Activated T-cell treated with anti-CD3 and anti-CD28 coated beads for 48 hours (primary cell): ENCODE data around the gene ELN.
"Not testable (repeated sequence)": the region's sequence is repeated elsewhere in the genome, so short reads cannot be mapped to it uniquely, and the experiment has no call there.

Experiments used
- DNase-seq: peaks from one replicate; pipeline ENCODE4 v3.0.0-alpha.2; 2020; ENCODE audit warnings: low read depth

The ELN gene

DNA sequence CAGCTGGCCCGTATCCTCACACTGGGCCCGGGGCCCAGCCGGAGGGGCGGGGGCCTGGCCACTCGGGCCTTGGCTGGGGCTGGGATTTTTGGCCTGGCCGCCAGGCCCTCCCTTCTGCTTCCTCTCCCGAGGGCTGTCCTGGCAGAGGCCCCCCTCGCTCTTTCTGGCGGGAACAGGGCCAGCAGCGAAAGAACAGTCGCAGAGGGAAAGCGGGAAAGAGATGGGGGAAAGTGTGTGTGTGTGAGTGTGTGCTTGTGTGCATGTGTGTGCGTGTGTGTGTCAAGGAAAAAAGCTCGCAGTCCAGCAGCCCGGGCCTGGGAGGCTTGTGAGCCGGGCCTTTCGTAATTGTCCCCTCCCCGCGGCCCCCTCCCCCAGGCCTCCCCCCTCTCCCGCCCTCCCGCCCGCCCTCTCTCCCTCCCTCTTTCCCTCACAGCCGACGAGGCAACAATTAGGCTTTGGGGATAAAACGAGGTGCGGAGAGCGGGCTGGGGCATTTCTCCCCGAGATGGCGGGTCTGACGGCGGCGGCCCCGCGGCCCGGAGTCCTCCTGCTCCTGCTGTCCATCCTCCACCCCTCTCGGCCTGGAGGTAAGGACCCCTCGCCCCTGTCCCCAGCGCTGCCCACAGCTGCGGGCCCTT, at the start of gene ELN:
Gene ELN, plus strand, starts transcription at position 491 of the 638 bp plus-strand sequence. Its CDS starts 15 bp downstream, at position 506.
- no peak for DNase-seq

DNA sequence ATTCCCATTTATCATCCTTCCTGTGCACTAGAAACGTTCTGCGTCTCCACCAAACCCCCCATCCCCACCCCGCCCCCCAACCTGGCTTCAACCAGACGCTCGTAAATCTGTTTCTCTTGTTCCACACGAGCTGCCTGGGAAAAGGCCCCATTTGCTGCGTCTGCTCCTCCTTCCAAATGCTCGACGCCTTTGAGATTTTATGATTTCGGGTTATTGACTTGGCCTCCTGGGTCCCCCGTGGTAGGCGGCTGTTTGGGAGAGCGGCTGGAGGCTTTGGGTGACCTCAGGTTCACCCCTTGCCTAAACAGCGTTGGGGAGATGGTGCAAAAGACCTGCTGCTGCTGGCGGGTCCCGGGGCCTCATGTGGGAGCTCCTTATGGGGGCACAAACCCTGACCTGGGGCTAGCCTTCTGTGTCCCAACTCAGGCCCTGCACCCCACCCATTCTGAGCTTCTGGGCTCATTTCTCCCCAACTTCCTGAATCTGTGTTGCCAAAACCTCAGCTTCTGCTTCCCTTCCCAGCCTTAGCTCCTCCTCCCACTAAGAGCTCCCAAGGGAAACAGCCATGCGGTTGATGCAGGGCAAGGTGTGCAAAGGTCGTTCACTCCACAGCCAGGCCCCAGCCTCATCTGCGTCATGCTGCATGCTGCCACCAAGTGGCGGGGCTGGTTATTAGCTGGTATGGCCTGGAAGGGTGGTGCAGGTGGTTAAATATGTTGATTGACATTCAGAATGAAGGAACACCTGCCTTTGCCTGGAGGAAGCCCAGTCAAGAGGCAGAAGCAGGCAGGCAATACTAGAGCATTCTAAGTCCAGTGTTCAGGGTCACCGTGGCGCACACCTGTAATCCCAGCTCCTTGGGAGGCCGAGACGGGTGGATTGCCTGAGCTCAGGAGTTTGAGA, 49.1 kb upstream of the ELN start:
- DNase-seq = peak; percentile 26

DNA sequence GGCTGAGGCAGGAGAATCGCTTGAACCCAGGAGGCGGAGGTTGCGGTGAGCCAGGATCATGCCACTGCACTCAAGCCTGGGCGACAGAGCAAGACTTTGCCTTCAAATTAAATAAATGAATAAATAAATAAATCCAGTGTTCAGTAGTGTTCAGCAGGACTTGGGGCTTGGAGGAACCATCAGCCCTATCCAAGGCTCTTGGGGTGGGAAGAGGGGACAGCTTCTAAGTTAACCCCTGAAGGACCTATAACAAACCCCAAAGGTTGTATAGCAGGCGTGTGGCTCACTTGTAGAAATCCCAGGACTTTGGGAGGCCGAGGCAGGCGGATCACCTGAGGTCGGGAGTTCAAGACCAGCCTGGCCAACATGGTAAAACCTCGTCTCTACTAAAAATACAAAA, 48.3 kb upstream of the ELN start:
- not testable (repeated sequence) for DNase-seq

DNA sequence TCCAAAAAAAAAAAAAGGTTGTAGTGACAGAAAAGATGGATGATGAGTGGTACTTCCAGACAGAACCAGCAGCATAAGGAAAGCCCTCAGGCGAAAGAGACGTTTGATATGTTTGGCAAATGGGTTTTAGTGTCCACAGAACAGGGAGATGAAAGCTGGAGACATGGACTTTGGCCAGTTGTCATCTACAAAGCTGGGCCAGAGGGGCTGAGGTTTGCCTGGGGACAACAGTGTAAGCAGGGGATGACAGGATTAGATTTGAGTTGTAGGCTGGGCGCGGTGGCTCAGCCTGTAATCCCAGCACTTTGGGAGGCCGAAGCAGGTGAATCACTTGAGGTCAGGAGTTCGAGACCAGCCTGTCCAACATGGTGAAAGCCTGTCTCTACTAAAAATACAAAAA, 47.8 kb upstream of the ELN start:
- no peak for DNase-seq

DNA sequence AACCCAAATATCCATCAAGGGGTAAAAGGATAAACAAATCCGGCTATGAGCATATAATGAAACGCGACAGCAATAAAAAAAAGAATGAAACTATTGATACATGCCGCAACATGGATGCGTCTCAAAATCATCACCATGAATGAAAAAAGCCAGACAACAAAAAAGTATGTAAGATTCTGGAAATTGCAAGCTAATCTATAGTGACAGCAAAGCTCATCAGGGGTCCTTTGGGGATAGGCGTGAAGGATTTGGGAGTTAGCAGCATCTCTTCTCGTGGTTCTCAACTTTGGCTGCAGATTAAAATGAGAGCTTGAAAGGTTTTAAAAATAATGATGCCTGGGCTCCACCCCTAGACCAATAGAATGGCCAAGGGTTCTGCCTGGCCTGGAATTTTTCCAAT, 46.0 kb upstream of the ELN start:
- no peak for DNase-seq

DNA sequence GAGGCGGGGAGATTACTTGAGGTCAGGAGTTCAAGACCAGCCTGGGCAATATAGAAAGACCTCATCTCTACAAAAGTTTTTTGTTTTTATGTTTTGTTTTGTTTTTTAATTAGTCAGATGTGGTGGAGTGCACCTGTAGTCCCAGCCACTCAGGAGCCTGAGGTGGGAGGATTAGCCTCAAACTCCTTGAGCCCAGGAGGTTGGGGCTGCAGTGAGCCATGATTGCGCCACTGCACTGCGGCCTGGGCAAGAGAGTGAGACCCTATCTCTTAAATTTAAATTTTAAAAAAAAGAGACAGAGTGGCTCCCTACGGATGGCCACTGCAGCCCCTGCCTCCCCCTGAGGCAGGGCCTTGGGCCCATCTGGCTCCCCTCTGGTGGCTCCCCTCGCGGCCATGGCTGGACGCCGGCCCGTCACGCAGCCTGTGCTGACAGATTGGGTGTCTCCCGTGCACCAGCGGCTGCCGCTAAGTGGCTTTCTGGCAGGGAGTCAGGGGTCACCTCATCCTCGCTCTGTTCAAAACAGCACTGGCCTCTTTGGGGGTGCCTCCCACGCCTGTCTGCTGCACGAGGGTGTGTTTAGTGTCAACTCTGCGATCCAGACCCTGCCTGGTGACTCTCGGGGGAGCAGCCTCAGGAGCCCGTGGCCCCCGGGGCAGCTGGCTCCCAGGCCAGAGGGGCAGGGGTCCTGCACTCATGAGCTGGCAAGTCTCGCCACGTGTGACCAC, 44.4 kb upstream of the ELN start:
- DNase-seq = no peak

DNA sequence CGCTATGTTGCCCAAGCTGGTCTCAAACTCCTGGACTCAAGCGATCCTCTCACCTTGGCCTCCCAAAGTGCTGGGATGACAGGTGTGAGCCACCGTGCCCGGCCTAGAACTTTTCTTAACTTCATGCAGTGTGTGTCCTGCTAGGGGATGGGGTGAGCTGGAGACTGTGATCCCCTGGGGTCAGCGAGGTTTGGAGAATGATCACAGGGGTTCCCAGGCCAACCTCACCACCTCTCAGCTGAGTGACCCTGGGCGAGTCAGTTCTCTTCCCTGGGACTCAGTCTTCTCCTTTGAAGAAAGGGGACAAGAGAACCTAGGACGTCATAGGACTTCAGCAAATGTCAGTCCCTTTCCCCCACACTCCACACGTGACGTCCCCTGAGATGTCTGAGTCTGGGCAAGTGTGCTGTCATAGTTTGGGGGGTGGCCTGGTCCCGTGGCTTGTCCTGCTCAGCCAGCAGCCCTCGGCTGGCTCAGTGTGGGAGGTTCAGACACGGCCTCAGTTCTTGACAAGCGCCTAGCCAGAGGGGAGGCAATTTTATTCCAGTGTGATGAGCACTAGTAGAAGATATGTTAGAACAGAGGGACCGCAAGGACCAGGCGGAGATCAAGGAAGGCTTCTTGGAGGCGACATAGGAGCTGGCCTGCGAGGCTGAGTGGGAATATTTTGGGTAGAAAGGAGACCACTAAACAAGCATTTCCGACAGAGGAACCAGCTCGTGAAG, 43.3 kb upstream of the ELN start:
- DNase-seq = no peak

DNA sequence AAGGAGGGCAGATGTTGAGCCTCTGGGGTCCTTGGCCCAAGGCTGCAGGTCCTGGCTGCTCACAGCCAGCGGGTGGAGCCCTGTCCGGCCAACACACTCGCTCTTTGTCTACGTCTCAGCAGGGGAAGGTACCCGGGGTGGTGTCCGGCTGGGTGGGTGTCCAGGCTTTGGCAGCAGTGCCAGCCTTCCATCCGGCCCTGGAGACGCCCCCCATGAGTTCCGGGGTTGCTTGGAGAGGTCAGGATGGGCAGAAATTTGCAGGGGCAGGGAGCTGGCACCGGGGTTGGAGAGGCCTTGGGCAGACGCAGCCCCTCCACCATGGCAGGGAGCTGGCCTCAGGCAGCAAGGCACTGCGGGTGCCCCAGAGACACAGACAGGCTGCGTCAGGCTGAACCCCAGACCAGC, 42.2 kb upstream of the ELN start:
- DNase-seq = no peak

DNA sequence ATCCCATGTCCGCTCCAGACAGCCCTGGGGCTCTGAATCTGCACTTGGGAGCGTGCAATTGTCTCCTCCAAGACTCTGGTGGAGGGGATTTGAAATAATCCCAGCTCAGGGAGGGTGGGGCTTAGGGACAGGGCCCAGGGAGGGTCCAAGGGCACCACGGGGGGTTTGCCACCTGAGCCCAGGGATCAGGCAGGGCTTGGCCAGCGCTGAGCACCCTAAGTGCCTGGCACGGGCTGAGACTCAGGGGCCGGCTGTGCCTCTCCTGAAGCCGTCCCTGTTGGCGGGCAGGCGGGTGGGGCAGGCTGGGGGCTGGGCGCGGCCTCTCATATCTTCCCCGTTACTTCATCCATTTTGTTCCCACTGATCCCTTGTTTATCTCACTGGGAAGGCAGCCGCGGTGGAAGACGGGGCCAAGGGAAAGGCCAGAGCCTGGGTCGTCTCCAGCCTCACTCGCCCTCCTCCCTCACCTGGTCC, 41.8 kb upstream of the ELN start:
- DNase-seq = no peak

DNA sequence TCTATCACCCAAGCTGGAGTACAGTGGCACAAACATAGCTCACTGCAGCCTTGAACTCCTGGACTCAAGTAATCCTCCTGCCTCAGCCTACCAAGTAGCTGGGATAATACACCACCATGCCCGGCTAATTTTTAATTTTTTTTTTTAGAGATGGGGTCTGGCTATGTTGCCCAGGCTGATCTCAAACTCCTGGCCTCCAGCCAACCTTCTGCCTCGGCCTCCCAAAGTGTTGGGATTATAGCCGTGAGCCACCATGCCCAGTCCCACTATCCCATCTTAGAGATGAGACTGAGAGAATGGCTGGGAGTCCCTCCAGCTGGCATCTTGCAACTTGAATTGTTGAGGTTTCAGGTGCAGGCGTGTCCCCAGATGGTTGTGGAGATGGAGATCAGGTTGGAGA, 40.7 kb upstream of the ELN start:
- no peak for DNase-seq

DNA sequence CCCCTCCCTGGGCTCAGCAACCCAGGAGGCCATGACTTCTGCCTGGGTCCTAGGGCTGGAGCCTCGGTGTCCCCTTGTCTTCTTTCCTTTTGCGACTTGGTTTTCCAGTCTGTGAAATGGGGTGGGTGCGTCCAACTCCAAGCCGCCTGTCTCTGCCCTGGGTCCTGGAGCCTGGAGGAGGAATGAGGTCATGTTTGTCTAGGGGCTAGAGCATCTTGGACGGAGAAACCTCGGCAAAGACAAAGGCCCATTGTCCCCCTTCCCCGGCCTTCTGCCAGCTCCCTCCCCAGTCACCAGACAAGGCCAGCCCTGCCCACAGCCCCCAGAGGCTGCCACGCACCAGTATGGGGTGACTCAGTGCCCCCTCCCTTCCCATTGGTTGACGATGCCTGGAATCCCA, 39.8 kb upstream of the ELN start:
- DNase-seq = no peak

DNA sequence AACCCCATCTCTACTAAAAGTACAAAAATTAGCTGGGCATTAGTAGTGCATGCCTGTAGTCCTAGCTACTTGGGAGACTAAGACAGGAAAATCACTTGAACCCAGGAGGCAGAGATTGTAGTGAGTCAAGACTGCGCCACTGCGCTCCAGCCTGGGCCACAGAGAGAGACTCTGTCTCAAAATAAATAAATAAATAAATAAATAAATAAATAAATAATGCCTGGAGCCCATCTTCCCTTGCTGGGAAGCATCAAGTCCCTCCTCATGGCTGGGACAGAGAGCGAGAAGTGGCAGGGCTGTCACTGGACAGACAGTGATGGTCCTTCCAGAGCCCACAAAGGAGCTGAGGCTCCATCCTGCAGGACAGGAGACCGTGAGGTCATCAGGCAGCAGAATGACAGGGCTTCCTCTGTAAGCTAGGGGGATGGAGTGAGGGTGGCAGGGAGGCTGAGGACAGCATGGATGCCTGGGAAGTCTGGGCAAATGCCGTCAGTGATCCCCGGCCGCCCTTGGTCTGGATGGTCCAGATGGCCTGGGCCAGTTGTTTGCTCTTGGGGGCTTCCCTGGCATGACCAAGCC, 36.4 kb upstream of the ELN start:
- no peak for DNase-seq

DNA sequence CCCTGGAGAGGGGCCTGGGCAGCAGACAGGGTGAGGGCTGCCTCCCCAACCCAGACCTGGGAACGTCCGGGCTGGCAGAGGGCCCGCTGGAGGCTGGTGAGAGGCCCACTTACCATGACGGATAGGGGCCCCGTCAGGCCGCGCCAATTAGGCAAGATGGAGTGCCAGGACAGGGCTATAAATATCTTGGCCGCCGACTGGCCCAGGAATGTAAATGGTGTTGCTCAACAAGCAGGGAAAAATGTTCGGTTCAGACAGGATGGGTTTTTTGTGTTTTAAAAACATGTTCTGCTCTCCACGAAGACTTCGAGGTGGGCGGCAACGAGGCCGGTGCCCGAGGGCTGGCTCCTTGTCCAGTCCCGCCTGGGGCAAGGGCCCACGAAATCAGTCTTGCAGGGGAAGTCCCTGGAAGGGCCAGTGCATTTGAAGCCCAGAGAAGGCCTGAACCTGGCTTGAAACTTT, 35.8 kb upstream of the ELN start:
- no peak for DNase-seq

DNA sequence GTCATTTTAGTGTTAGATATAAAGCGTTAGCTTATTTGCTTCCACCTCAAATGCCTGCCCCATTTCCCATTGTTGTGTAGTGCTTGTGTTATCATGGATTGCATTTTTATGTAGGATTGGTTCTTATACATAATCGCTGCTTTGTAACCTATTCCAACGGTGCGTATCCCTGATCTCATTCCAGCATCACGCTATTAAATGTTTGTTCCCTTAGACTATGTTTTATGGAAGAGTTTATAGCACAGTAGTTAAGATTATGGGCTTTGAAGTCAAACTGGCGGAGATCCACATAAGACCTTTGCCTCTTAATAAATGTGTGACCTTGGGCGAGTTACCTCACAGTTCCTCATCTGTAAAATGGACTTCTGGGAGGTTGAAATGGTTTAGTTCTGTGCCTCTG, 34.0 kb upstream of the ELN start:
- DNase-seq = no peak

DNA sequence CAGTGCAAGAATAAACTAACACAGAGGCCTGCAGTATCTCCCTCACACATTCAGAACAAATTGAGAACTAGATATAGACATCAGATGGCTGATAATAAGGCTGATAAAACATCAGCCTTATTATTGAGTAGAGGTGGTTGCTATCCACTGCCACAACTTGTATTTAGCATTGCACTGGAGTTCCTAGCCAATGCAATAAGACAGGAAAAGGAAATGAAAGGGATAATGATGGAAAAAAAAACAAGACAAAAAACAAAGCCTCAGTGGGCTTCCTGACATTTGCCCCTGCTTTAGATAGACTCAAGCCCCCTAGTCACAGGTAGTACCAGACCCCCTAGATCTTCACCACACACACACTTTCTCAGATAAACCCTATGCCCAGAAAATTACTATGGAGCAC, 33.2 kb upstream of the ELN start:
- DNase-seq = no peak

DNA sequence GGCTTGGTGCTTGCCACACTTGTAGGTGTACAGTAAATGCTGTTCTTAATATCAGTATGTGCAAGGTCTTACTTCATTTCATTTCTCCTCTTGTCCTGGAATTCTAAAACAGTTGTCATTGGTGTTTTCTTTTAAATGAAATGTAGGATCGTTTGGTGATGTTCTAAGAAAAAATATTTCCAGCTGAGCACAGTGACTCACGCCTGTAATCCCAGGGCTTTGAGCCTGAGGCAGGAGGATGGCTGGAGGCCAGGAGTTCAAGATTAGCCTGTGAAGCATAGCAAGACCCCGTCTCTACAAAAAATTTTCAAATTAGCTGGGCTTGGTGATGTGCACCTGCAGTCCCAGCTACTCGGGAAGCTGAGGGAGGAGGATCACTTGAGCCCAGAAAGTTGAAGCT, 32.6 kb upstream of the ELN start:
- DNase-seq = no peak

DNA sequence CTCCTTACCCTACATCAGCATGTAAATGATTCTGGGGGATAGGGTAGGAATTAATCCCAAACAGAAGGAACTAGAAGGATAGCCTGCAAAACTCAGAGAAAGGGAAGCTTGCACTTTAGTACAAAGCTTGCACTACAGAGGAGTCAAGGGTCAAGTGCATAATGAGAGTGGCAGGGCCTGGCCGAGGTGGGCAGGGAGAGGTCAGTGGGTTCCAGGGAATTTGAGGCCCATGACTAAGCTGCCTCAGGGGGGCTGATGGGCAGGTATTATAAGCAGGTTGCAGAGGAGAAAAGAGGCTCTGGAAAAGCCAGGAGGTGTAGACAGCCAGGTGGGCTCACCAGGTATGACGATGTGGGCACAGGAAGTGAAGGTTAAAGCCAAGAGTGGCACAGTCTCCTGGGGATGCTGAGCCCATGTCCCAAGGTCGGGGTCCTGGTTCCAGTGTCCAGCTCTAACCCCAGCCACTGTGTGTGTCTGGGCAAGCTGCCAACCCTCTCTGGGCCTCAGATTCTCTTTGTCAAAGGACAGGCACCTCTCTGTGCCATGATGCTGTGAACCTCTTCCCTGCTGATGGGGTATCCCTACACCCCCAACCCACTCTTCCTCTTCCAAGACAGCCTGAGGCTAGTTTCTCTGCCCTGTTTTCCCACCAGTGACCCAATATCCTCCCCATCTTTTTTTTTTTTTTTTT, 32.0 kb upstream of the ELN start:
- DNase-seq = no peak

DNA sequence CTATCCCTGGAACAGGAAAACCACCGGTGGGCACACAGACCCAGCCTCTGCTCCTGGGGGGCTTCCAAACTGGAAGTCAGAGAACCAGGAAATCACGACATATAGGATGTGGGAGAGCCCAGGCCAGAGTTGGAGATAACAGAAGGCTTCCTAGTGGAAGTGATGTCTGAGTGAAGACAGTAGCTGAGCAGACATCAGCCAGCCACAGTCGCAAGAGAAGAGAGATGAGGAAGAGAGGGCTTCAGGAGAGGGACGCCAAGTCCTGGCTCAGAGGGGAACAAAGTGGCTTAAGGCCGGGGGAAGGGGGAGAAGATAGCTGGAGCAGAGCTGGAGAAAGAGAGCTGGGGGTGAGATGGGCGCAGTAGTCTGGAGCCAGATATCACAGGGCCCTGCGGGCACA, 30.9 kb upstream of the ELN start:
- no peak for DNase-seq

DNA sequence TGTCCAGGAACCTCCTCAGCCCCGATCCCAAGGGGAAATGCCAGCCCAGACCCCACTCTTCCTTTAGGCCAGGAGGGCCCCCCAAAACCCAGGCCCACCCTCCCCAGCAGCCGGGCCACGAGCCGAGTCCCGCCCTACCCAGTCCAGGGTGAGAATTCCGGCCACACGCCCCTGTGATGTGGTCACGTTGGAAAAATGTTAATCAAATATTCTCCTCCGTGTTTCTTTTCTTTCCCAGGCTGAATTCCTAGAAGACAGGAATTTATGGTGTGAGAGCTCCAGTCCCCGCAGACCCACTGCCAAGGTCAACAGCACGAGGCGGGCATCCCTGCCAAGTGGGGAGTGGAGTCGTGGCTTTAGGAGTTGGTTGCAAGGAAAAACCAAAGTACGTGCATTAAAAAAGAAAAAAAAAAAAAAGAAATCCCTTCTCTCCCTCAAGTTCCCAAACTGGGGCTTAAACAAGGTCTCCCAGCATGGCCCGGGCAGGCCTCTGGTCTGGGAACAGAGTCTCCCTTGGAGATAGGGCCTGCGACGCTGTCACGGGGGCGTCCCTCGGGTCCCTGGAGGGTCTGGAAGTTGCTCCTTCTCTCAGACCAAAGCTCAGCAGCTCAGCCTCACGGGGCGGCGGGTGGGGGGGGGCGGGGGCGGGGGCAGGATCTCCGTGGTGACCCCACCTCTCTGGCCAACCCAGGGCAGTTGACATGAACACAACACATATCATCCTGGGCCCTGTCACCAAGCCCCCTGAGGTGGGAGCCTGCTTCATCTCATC, 28.1 kb upstream of the ELN start:
- no peak for DNase-seq

DNA sequence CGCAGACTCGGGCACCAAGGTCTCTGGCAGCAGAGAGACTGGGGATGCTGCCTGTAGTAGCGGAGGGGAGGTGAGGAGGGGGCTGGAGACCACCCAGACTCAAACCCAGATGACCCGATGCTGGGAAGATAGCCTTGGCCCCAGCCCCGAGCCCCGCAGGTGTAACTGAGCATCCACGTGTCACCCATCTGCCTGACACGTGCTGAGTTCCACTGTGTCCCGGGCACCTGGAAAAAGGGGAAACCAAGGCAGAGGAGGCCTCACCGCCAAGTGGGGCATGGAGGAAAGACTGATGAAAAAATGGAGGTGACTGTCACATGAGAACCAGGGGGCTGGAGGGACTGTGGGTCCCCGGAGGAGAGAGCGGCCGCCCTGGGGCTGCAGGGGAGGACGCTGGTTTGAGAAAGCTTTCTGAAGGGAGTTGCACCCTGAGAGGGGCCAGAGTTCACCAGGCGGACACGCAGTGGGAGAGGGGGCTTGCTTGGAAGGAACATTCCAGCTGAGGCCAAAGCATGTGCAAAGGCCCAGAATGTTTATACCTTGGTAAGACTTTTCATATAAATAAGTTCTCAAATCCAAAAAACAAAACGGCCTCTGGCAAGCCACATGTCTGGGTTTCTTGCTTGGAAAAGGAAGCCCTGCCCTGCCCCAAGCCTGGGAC, 27.4 kb upstream of the ELN start:
- DNase-seq = no peak
